ENCODE measurements around the gene C3orf33. TPM values are rescaled to one million over a fixed set of nuclear protein-coding genes. Genes with fewer than 3 reads are reported as not detected.

C3orf33 gene
- total and polyA plus RNA-seq, 2 of the 13 experiments (the other 11 are each of a cell fraction or from before 2014, with no cell fraction given): 9.2 to 12.6 TPM

- TF ChIP-seq ZBTB33 (CRISPR knock-in tag; IDR thresholded peaks at IDR 0.05): no peak
- TF ChIP-seq ISL2 (CRISPR knock-in tag; IDR thresholded peaks at IDR 0.05): 0 out of 2 replicates have a peak, but pooled peaks have one; percentile 24
- TF ChIP-seq KDM3A (CRISPR knock-in tag; IDR thresholded peaks at IDR 0.05; ENCODE audit: low read depth): peak; percentile 40; the same call in 1 of the 2 replicates
- peak; percentile 61; the same call in 1 of the 2 replicates for TF ChIP-seq GATAD1 (CRISPR knock-in tag; IDR thresholded peaks at IDR 0.05)
- peak; percentile 79; the same call in 1 of the 2 replicates for TF ChIP-seq GFI1 (CRISPR knock-in tag; IDR thresholded peaks at IDR 0.05; ENCODE audit: borderline replicate concordance)
Observed at GRCh38 chr3:155744626-155745324, 61.3 kb downstream of the C3orf33 start, which contains the start of gene PLCH1 (continued).

- CTCF ChIA-PET (ENCODE audit: low intra/inter-chr PET ratio, low total read pairs): no interaction called here
- H3K9ac ChIP-seq (ENCODE audit: insufficient read depth, low read depth, low read length): peak overlapping the region; percentile 81
- 0% methylated on average over 10 of the region's 48 CpGs for WGBS (ENCODE audit: low lambda C conversion rate)
- H2AFZ ChIP-seq (ENCODE audit: low read length): peak overlapping the region; percentile 85
- ATAC-seq (peak; percentile 78), FAIRE-seq (no peak), DNase-seq (ENCODE audit: low spot score) (peak; percentile 48)
- no peaks in the 10 kb centered on the region for H3K36me3 ChIP-seq (replicated peaks in 1 of 2; ENCODE audit: control insufficient read depth in 1 of 2, insufficient read depth in 2 of 2, low read length in 2 of 2)
- H3K9me3 ChIP-seq (ENCODE audit: low read length): no peaks in the 10 kb centered on the region
- H3K4me2 ChIP-seq (ENCODE audit: low read depth, low read length): peak overlapping the region; percentile 70
- peak overlapping the region; percentile 62 for H3K27ac ChIP-seq (ENCODE audit: extremely low read length, insufficient read depth, low read length)
- intact Hi-C loops (cut with micrococcal nuclease; ENCODE audit: unreplicated experiment): loop anchor here (2.0 kb wide), 1 partner anchor 63 kb away; the partner anchor contains the start of gene C3orf33
- peaks cover 0 to 3% of the 10 kb centered on the region in 2 experiments; a peak in 2 of 5 replicates for H3K27me3 ChIP-seq (ENCODE audit: control insufficient read depth in 1 of 2, insufficient read depth in 2 of 2, low read length in 2 of 2)
- H3K4me1 ChIP-seq (ENCODE audit: insufficient read depth, low read length): peaks cover 65% of the 10 kb centered on the region
- H4K20me1 ChIP-seq (ENCODE audit: insufficient read depth, low read length): no peaks in the 10 kb centered on the region
- in situ Hi-C loops (cut with HindIII; ENCODE audit: extremely low pct_ligation_motif_present, low pct_unique_long_range_greater_than_20kb): no loop called here
- no TSS peak for BruUV-seq (replicated peaks)
- POLR2A ChIA-PET: interaction anchor here (1.1 kb wide), 1 partner anchor 62 kb away, joined by 5 read pairs; the partner anchor contains the start of gene C3orf33
- H3K4me3 ChIP-seq (replicated peaks in 1 of 3; ENCODE audit: insufficient read depth in 1 of 3, low read depth in 2 of 3, low read length in 3 of 3): peak overlapping the region; percentile 74 to 99 (median 76)
- H3K79me2 ChIP-seq (ENCODE audit: insufficient read depth, low read length): no peaks in the 10 kb centered on the region
- TF ChIP-seq NFIB (CRISPR knock-in tag; IDR thresholded peaks at IDR 0.05; ENCODE audit: borderline replicate concordance): no peak
- TF ChIP-seq ZNF382 (CRISPR knock-in tag; IDR thresholded peaks at IDR 0.05; ENCODE audit: borderline replicate concordance): no peak
- no peak for TF ChIP-seq ZNF839 (CRISPR knock-in tag; IDR thresholded peaks at IDR 0.05; ENCODE audit: borderline replicate concordance)
- no peak for TF ChIP-seq NFKBIZ (CRISPR knock-in tag; IDR thresholded peaks at IDR 0.05)
- TF ChIP-seq NFKB2 (CRISPR knock-in tag; IDR thresholded peaks at IDR 0.05; ENCODE audit: borderline replicate concordance): peak; percentile 73; the same call in 1 of the 2 replicates
- no peak for TF ChIP-seq ZNF432 (CRISPR knock-in tag; IDR thresholded peaks at IDR 0.05; ENCODE audit: borderline replicate concordance)
- peak; percentile 3; the same call in 1 of the 2 replicates for TF ChIP-seq NFYB (CRISPR knock-in tag; IDR thresholded peaks at IDR 0.05)
- TF ChIP-seq ZNF280B (CRISPR knock-in tag; IDR thresholded peaks at IDR 0.05; ENCODE audit: borderline replicate concordance): 0 out of 2 replicates have a peak, but pooled peaks have one; percentile 43
- no peak for TF ChIP-seq NFE2 (CRISPR knock-in tag; IDR thresholded peaks at IDR 0.05)
- no peak for TF ChIP-seq ZNF496 (CRISPR knock-in tag; IDR thresholded peaks at IDR 0.05; ENCODE audit: insufficient replicate concordance)
Observed at GRCh38 chr3:155744010-155744625, 62.0 kb downstream of the C3orf33 start.

Data from HepG2 (cell line).